Right renal cortex interstitium (tissue), 3 donors: ENCODE results near the gene LSM7. TPM values are rescaled to one million over a fixed set of nuclear protein-coding genes. Genes with fewer than 3 reads are reported as not detected.

Experiments used
- DNase-seq, 3 donors: peaks; one replicate each; pipeline ENCODE4 v3.0.0-alpha.2; 2013; ENCODE audit warnings: low read depth in 3 of 3, low spot score in 2 of 3
- polyA plus RNA-seq, 3 donors: library from polyadenylated mRNA; unstranded; fragments of 120-200 nt; gene quantifications; one replicate each; pipeline ENCODE4 v1.2.1, GENCODE V29; 2013; ENCODE audit not compliant: insufficient read length in 3 of 3

Gene LSM7
- polyA plus RNA-seq, 3 donors = 74.8 to 92.3 (median 86.9) TPM

GRCh38 chr19:2325281-2326046 lies 2.9 kb downstream of the LSM7 start:
- no peak for DNase-seq

- DNase-seq = no peak
Measured at GRCh38 chr19:2324220-2324948, 4.0 kb downstream of the LSM7 start.

- DNase-seq = no peak
Measured at GRCh38 chr19:2323707-2324106, 4.7 kb downstream of the LSM7 start.

GRCh38 chr19:2321565-2322283 lies 6.7 kb downstream of the LSM7 start:
- no peak for DNase-seq

- DNase-seq = no peak
Measured at GRCh38 chr19:2320939-2321338, 7.4 kb downstream of the LSM7 start.

DNA sequence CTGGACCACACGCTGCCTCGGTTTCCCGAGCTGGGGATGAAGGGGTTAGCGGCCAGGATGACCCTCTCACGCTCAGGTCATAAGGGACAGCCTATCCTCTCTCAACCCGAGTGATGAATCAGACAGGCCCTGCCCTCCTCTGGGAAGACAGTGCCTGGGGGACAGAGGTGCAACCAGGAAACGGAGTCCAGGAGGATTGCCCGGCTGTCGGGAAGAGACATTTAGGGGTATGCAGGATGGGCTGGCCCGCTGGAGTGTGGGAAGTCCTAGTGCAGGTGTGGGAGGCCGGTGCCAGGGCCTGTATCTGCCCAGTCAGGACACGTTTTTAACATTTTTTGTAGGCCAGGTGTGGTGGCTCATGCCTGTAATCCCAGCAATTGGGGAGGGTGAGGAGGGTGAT lies 8.3 kb downstream of the LSM7 start:
- no peak for DNase-seq

DNA sequence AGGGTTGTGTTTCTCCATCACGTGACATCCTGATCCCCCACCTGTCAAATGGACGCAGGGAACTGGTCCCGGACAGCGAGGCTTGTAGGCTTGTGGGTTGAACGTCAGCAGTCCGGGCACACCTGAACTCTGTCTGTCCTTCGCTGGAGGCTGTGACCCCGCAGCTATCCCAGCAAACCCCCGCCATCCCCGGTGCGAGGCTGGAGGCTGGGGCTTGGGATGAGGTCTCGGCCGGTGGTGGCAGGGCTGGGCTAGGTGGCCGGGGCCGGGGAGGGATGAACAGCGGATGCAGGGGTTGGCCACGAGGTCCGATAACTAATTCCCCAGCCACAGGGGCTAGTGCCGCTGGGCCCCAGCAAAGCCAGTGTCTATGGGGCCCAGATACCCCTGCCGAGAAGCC lies 8.8 kb downstream of the LSM7 start:
- no peak for DNase-seq

DNA sequence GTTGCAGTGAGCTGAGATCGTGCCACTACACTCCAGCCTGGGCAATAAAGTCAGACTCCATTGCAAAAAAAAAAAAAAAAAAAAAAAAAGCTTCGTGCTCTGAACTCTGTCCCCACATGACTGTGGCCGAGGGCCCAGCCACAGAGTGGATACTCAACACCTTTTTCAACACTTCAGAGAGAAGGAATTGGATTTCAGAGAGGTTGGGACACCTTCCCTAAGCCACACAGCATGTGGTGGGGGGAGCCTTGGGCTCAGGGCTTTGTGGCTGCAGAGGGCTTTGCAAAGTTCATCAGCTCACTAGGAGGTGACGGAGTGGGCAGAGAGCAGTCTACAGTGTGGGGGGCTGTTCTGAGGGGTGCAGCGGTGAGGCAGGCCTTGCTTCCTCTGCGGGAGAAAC lies 9.5 kb downstream of the LSM7 start:
- DNase-seq = no peak

DNA sequence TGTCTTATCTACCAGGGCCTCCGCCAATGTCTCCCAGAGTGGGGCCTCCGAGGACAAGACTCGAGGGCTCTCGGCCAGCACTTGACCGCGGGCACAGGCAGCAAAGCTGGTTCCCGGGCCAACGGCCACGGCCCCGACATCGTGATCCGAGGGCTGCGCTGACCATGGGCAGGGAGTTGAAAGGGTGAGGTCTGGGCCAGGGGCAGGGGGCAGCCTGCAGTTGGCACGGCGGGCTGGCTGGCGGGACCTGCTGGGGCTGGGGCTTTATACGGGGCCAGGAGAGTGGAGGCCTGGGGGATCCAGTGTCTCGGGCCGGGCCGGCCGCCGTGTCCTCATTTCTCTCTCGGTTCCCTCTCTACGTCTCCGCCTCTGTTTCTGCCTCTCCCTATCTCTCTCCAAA lies 10.6 kb downstream of the LSM7 start:
- DNase-seq = no peak

DNA sequence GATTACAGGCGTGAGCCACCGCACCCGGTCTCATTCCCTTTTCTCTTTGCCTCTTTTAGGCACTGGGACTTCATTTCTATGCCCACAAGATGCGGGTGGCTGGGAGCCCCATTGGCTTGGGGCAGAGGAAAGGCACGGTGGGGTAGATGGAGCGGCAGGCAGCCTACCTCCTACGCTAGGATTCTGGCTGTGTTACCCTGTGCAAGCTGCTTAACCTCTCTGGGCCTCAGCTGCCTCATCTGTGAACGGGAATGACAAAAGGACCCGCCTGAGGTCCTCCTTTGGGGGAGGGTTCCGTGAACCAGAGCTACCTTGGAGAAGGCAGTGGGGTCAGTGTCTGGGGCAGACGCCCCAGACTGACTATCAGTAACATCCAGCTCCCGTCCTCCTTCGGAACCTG lies 11.1 kb downstream of the LSM7 start:
- no peak for DNase-seq

GRCh38 chr19:2315818-2316353 lies 12.5 kb downstream of the LSM7 start:
- DNase-seq = no peak

DNA sequence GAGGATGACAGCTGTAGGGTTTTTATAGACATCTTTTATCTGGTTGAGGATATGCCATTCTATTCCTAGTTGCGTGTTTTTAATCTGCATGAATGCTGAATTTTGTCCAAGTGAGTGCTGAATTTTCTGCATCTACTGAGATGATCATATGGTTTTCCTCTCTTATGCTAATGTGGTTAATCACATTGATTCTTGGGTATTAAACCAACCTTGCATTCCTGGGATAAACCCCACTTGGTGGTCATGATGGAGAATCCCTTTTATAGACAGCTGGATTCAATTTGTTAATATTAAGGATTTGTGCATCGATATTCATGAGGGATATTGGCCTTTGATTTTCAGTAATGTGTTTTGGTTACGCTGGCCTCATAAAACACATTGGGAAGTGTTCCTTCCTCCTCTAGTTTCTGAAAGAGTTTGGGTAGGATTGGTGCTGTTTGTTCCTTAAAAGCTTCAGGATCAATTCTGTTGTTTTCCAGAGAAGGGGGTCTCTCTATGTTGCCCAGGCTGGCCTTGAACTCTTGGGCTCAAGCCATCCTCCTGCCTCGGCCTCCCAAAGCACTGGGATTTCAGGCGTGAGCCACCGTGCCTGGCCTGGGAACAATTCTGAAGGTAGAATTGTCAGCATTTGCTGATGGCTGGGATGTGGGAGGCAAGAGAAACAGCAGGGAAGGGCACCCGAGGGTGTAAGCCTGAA lies 13.1 kb downstream of the LSM7 start:
- DNase-seq = no peak

GRCh38 chr19:2312820-2313501 lies 15.4 kb downstream of the LSM7 start:
- no peak for DNase-seq

DNA sequence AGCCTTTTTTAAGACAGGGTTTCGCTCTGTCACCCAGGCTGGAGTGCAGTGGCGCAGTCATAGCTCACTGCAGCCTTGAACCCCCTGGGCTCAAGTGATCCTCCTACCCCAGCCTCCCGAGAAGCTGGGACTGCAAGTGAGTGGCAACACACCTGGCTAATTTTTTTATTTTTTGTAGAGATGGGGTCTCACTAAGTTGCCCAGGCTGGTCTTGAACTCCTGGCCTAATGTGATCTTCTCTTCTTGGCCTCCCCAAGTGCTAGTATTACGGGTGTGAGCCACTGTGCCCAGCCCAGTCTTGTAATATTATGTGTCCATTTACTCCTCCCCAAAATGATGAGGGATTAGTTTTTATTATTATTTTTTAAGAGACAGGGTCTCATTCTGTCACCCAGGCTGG lies 17.3 kb downstream of the LSM7 start:
- no peak for DNase-seq

DNA sequence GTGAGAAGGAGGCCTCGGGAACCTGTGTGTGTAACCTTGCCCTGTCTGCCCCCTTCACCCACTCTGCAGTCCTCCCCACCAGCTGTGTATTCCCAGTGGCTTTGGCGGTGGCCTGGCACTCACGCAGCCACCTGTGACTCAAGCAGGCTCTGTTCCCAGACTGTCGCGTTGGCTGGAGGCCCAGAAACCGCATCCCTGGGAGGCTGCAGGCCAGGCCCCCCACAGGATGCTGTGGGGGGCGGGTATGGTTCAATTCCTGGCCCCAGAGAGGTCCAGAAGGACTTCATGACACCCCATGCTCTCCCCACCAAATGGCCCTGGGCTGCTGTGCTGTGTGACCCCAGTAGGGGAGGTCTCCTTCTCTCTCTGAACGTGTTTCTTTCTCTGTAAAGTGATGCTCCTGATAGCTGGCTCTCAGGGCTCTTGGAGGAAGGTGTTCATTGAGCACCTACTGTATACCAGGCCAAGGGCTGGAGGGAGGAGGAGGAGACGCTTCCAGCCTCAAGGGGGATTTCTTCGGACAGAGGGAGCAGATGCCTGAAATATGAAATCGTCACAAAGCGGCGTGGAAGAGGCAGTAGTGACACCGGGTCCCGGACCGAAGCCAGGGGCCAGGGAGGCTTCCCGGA lies 18.5 kb downstream of the LSM7 start:
- DNase-seq = no peak

- DNase-seq = no peak
Measured at GRCh38 chr19:2308114-2308556, 20.3 kb downstream of the LSM7 start, which contains the start of gene LINGO3. Gene LINGO3, minus strand, starts transcription at chr19:2308154. Its CDS starts 16,378 bp downstream, at chr19:2291776.

GRCh38 chr19:2307518-2308012 lies 20.8 kb downstream of the LSM7 start:
- no peak for DNase-seq

DNA sequence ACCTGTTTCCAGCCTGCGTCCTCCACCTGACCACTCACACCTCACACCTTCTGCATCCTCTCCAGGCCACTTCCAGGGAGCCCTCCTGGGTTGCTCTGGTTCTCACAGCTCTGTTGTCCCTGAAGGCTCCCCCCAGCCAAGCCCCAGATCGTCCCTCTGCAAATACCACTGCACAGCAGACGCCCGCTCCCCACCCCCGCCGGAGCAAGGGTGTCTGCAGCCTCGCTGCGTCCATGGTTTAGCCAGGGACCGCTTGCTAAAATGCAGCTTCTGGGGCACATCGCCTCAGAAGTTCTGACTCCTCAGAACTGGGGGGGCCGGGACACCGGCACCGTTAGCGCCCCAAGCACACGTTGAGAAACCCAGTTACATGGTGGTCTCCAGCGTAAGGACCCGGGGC lies 21.4 kb downstream of the LSM7 start:
- DNase-seq = no peak

GRCh38 chr19:2306281-2306806 lies 22.0 kb downstream of the LSM7 start:
- DNase-seq = no peak
